ENCODE data around the gene HMBS. TPM values are rescaled to one million over a fixed set of nuclear protein-coding genes. Genes with fewer than 3 reads are reported as not detected.
A peak's percentile ranks its signal among the peaks of the same experiment; 100 is the strongest.
"Not testable (repeated sequence)": the region's sequence is repeated elsewhere in the genome, so short reads cannot be mapped to it uniquely, and the experiment has no call there.

The HMBS gene
- total RNA-seq, 1 experiment from 2014 or later: 9.3 TPM

GRCh38 chr11:119057000-119057769 lies 27.5 kb upstream of the HMBS start, which contains the start of gene HYOU1:
TSS of gene HYOU1 (minus strand) at chr11:119057205. CDS start at chr11:119056160, 1,045 bp downstream.
- intact Hi-C loops (cut with micrococcal nuclease): loop anchor here (1.0 to 5.0 kb wide), 3 partner anchors 10 to 40 kb away; partner anchors contain the start of genes RPS25, TRAPPC4 and VPS11
- peak within 1 kb of the TSS; percentile 98 for H3K9ac ChIP-seq (ENCODE audit: low read length)
- H2AFZ ChIP-seq (ENCODE audit: low read length): peak within 1 kb of the TSS; percentile 92
- no peaks in the 10 kb centered on the region for H3K9me2 ChIP-seq (replicated peaks; ENCODE audit: low read length)
- 0 out of 2 replicates have a peak, but pooled peaks cover 10% of the 10 kb centered on the region for H4K20me1 ChIP-seq (ENCODE audit: low read length)
- H3K79me2 ChIP-seq (ENCODE audit: low read length): peaks cover 32% of the 10 kb centered on the region
- no peak for TF ChIP-seq EZH2phosphoT487 (IDR thresholded peaks at IDR 0.05; ENCODE audit: borderline replicate concordance, low read length)
- TF ChIP-seq, protein P1, sequence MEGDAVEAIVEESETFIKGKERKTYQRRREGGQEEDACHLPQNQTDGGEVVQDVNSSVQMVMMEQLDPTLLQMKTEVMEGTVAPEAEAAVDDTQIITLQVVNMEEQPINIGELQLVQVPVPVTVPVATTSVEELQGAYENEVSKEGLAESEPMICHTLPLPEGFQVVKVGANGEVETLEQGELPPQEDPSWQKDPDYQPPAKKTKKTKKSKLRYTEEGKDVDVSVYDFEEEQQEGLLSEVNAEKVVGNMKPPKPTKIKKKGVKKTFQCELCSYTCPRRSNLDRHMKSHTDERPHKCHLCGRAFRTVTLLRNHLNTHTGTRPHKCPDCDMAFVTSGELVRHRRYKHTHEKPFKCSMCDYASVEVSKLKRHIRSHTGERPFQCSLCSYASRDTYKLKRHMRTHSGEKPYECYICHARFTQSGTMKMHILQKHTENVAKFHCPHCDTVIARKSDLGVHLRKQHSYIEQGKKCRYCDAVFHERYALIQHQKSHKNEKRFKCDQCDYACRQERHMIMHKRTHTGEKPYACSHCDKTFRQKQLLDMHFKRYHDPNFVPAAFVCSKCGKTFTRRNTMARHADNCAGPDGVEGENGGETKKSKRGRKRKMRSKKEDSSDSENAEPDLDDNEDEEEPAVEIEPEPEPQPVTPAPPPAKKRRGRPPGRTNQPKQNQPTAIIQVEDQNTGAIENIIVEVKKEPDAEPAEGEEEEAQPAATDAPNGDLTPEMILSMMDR (conservative IDR thresholded peaks at IDR 0.05; ENCODE audit: low read depth, low read length): peak; percentile 24
- H3K36me3 ChIP-seq (ENCODE audit: low read depth, low read length): peaks cover 32% of the 10 kb centered on the region
- no peaks in the 10 kb centered on the region for H3K9me3 ChIP-seq (ENCODE audit: low read length)
- no peaks in the 10 kb centered on the region for H3F3A ChIP-seq (ENCODE audit: low read length, unreplicated experiment)
- H3K4me2 ChIP-seq (ENCODE audit: low read length): peak within 1 kb of the TSS; percentile 93
- H3K27ac ChIP-seq (ENCODE audit: low read length): peak within 1 kb of the TSS; percentile 62
- H3K27me3 ChIP-seq (ENCODE audit: low read length): no peaks in the 10 kb centered on the region
- no TSS peak for BruUV-seq (replicated peaks)
- CTCF ChIA-PET: interaction anchor here (0.6 to 2.4 kb wide), 2 partner anchors 45 to 190 kb away, joined by 3 to 10 read pairs; partner anchors contain the start of gene DPAGT1
- ATAC-seq (peak; percentile 93), DNase-seq (peak; percentile 98)
- peaks cover 15% of the 10 kb centered on the region for H3K4me1 ChIP-seq (ENCODE audit: insufficient read depth, low read length)
- H3K4me3 ChIP-seq (ENCODE audit: low read length): peak within 1 kb of the TSS; percentile 93
- POLR2A ChIA-PET (ENCODE audit: unreplicated experiment): no interaction called here

- H3K9me3 ChIP-seq (ENCODE audit: low read length); CTCF ChIA-PET; H3F3A ChIP-seq (ENCODE audit: low read length, unreplicated experiment); ATAC-seq; H3K27ac ChIP-seq (ENCODE audit: low read length); BruUV-seq (replicated peaks); H2AFZ ChIP-seq (ENCODE audit: low read length); H3K27me3 ChIP-seq (ENCODE audit: low read length); DNase-seq; H3K4me3 ChIP-seq (ENCODE audit: low read length); H3K4me2 ChIP-seq (ENCODE audit: low read length); H3K9me2 ChIP-seq (replicated peaks; ENCODE audit: low read length); H3K9ac ChIP-seq (ENCODE audit: low read length); POLR2A ChIA-PET (ENCODE audit: unreplicated experiment): not testable (repeated sequence)
- Histone ChIP-seq H3K79me2 (ENCODE audit: low read length) (peaks cover 27% of the 10 kb centered on the region), H4K20me1 (ENCODE audit: low read length) (0 out of 2 replicates have a peak, but pooled peaks cover 10% of the 10 kb centered on the region), H3K36me3 (ENCODE audit: low read depth, low read length) (peaks cover 12% of the 10 kb centered on the region), H3K4me1 (ENCODE audit: insufficient read depth, low read length) (peaks cover 20% of the 10 kb centered on the region)
- intact Hi-C loops (cut with micrococcal nuclease): loop anchor here (5.0 kb wide), 1 partner anchor 42 kb away; the partner anchor contains the start of genes RPS25 and TRAPPC4
These were observed 25.6 kb upstream of the HMBS start for GRCh38 chr11:119059128-119059527.

DNA sequence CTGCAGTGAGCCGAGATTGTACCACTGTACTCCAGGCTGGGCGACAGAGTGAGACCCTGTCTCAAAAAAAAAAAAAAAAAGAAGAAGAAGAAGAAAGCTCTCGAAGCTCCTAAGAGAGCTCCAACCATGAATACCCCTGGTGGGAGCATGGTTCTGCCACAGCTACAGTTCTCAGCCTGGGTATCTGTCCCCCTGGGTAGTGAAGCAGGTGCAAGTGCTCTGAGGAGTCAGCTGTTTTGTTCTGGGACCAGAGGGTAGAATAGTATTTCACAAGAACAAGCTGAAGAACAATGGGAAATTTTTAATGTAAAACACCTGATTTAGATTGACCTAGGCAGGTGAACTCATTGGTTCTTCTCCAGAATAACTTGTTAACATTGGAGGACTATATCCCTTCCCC lies 23.4 kb upstream of the HMBS start:
- Histone ChIP-seq H3K27me3 (ENCODE audit: low read length) (no peaks in the 10 kb centered on the region), H3K4me2 (ENCODE audit: low read length) (no peak overlapping the region), H2AFZ (ENCODE audit: low read length) (no peak overlapping the region), H3K4me1 (ENCODE audit: insufficient read depth, low read length) (peaks cover 12% of the 10 kb centered on the region; the same call in 1 of the 2 replicates), H4K20me1 (ENCODE audit: low read length) (0 out of 2 replicates have a peak, but pooled peaks cover under 1% of the 10 kb centered on the region), H3K36me3 (ENCODE audit: low read depth, low read length) (no peaks in the 10 kb centered on the region), H3K9ac (ENCODE audit: low read length) (no peak overlapping the region), H3K79me2 (ENCODE audit: low read length) (peaks cover 17% of the 10 kb centered on the region), H3K9me2 (replicated peaks; ENCODE audit: low read length) (no peaks in the 10 kb centered on the region), H3K4me3 (ENCODE audit: low read length) (no peak overlapping the region), H3K27ac (ENCODE audit: low read length) (no peak overlapping the region), H3F3A (ENCODE audit: low read length, unreplicated experiment) (no peaks in the 10 kb centered on the region), H3K9me3 (ENCODE audit: low read length) (no peaks in the 10 kb centered on the region)
- DNase-seq (no peak), ATAC-seq (no peak)
- TF ChIP-seq EZH2phosphoT487 (IDR thresholded peaks at IDR 0.05; ENCODE audit: borderline replicate concordance, low read length): no peak
- TF ChIP-seq EZH2 (IDR thresholded peaks at IDR 0.05; ENCODE audit: low read length, unreplicated experiment): no peak
- TF ChIP-seq, protein P1 (conservative IDR thresholded peaks at IDR 0.05; ENCODE audit: low read depth, low read length): no peak
- ChIA-PET CTCF (no interaction called here), POLR2A (ENCODE audit: unreplicated experiment) (no interaction called here)
- BruUV-seq (replicated peaks): no TSS peak
- intact Hi-C loops (cut with micrococcal nuclease): no loop called here
